LHCN-M2 (cell line): ENCODE measurements around the gene MED12. TPM values are rescaled to one million over a fixed set of nuclear protein-coding genes. Genes with fewer than 3 reads are reported as not detected.
"Not testable (repeated sequence)": the region's sequence is repeated elsewhere in the genome, so short reads cannot be mapped to it uniquely, and the experiment has no call there.

Experiments
- DNase-seq: peaks from one replicate; pipeline ENCODE4 v3.0.0-alpha.2; 2012; ENCODE audit warnings: low read depth
- total RNA-seq: library from RNA; depleted of rRNA; stranded (reverse); fragments of >200 nt; gene quantifications from 2 replicates; pipeline ENCODE4 v1.2.3, GENCODE V29; 2014

MED12 gene
- total RNA-seq, 1 experiment from 2014 or later = 21.3 TPM

DNA sequence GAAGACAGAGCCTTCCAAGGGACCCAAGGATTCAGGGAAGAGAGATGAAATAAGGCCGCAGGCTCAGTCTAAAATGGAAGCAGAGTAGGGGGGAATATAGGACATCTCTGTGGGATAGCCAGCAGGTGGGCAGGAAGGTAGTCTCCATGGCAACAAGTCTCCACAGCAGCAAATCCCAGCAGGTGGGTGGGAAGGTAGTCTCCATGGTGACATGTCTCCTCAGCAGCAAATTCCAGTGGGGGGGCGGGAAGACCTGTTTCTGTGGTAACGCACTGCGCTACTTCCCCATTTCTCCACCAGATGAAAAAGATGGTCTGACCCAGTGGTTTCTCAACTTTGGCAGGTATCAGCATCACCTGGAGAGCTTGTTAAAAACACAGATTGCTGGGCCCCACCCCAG, 44.6 kb downstream of the MED12 start:
- DNase-seq = no peak

DNA sequence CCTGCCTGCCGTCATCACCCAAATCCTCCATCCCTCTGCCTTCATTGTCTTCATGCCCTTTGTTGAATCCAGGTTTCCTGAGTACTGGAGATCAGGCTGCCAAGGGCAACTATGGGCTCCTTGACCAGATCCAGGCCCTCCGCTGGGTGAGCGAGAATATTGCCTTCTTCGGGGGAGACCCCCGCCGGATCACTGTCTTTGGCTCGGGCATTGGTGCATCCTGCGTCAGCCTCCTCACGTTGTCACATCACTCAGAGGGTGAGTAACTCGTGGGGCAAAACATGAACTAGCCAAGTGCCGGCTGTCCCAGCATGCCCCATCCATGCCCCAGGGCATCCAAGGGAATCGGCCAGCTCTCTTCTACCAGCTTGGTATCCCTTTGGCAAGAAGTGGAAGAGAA, 45.7 kb downstream of the MED12 start:
- DNase-seq = no peak

- DNase-seq = no peak
These were observed 48.1 kb downstream of the MED12 start for GRCh38 chrX:71166461-71166860.

- DNase-seq = no peak
These were observed 48.8 kb downstream of the MED12 start for GRCh38 chrX:71167031-71167781.

DNA sequence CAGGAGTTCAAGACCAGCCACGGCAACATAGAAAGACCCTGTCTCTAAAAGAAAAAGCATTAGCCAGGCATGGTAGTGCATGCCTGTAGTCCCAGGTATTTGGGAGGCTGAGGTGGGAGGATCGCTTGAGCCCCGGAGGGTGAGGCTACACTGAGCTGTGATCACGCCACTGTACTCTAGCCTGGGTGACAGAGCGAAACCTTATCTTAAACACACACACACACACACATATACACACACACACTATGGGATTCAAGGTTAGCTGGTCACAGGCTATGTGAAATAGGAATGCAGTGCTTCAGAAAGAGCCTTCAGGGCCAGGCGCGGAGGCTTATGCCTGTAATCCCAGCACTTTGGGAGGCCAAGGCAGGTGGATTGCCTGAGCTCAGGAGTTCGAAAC, 49.7 kb downstream of the MED12 start:
- no peak for DNase-seq

GRCh38 chrX:71169586-71169985, 51.2 kb downstream of the MED12 start:
- no peak for DNase-seq

GRCh38 chrX:71170660-71171059, 52.3 kb downstream of the MED12 start:
- DNase-seq = no peak

DNA sequence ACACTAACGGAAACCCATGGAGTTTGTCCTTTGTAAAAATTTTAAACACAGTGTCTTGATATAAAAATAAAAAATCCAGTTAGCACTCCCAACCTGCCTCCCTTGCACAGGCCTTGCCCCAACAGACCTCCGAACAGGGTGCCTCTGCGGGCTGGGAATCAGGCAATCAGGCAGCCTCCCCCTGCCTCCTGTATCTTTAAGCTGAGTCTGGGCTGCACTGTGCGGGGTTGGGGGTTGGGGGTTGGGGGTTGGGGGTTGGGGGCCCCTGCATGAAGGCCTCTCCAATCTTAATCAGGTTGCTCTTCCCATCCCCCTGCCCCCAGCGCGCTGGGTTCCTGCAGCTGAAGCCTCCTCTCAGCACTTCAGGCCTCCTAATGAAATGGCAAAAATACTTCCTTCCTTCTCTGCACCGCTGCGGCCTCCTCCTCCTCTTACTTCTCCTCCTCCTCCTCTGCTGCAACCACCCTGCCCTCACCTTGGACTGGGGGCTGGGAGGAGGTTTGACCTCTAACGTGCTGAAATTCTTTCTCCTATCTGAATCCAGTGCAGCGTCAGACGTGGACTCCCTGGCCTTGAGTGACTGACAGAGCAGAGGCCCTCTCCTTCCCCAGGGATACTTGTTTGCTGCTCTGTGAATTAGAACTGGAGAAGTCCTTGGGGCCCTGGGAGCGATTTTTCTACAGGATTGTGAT, 52.9 kb downstream of the MED12 start:
- no peak for DNase-seq

GRCh38 chrX:71173440-71173839, 55.0 kb downstream of the MED12 start:
- no peak for DNase-seq

DNA sequence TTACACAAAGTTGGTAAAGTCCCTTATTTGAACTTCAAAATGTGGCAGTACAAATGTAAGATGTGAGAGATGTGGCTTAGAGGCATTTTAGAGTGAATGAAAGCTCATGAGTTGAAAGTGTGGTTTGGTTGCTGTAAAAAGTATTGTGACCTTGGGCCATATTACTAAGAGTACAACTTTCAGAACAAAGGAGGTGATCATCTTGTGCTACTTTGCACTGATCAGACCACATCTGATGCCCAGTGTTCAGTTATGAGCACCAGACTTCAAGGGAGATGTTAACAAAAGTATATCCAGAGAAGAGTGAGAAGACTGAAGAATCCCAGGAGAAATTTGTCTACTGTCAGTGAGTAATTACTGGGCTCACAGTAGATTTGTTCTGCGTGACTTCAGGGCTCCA, 56.4 kb downstream of the MED12 start:
- no peak for DNase-seq

GRCh38 chrX:71175531-71175930, 57.1 kb downstream of the MED12 start:
- DNase-seq = no peak

GRCh38 chrX:71177327-71177726, 58.9 kb downstream of the MED12 start:
- DNase-seq = no peak

- DNase-seq = peak; percentile 51
These were observed 60.5 kb downstream of the MED12 start for GRCh38 chrX:71178908-71179307.

GRCh38 chrX:71180579-71181265, 62.3 kb downstream of the MED12 start:
- not testable (repeated sequence) for DNase-seq

- DNase-seq = peak; percentile 28
These were observed 63.1 kb downstream of the MED12 start for GRCh38 chrX:71181558-71181909.

DNA sequence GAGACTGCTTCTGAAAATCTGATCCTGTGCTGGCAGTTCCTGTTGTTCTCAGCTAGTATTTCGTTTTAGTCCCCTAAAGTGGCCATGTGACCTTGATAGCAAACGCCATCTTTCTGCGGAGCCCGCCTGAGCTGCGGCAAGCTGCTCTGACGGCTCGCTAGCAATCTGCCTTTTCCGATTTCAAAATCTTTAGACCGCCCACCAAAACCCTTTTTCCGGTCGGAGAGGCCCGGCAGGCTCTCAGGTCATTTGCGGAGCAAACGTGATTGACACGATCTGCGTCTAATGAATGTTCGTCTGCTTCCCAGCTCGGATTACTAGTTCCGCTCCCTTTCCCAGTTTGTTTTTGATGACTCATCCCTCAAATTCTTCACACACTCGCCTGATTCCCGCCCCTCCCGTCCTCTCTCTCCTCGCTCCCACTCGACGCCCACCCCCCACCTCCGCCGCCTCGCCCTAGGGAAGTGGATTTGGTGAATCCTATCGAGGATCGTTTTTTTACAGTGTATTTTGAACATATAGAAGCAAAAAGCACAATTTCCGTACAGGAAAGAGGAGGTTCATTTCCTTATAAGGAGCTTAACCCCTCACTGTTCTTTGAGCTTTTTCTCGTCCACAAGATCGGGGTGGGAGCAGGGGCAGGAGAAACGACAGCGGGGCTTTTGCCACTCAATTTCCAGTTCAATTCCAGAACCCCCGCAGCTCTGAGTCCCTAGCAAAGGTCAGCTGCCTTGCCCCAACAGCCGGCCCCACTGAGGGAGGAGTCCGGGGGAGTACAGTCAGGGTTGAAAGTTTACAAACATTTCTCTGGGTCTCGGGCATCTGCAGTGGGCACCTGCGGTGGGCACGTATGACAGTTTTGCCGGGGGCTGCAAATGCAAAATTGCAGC, 63.8 kb downstream of the MED12 start:
- peak; percentile 96 for DNase-seq

DNA sequence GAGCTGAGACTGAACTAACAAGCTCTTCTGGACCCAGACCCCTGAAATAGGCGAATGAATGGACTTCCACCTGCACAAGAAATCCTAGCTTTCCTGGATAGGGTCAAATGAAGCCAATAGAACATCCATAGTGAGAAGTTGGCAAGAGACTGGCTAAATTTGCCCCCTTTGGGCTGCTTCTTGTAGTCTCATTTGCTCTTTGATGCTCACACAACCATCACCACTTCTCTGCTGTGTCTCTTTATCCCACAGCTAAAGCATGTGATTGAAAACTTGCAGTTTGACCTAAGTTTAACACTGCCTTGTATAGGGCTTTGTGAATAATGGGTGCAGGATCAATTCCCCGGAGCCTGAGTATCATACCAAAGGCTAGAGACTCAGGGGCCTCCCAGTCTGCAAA, 64.5 kb downstream of the MED12 start:
- DNase-seq = no peak

GRCh38 chrX:71183341-71183740, 64.9 kb downstream of the MED12 start:
- DNase-seq = no peak

DNA sequence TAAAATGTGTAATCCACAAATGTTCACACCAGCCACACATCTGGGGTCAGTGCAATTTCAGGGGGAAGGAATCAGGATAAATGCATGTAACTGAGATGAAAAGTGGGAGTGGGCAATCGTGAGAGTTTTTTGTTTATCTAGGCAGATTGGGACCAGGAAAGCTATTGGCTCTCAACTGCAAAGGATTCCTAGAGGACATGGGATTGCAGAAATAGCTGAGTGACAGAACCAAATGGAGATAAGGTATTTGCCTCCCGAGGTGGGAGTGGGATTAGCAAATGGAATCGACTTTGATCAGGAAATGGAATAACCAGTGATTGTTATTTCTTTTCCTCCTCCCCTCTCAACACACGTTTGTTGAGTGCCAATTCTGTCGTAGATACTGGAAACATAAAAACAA, 65.7 kb downstream of the MED12 start:
- no peak for DNase-seq

DNA sequence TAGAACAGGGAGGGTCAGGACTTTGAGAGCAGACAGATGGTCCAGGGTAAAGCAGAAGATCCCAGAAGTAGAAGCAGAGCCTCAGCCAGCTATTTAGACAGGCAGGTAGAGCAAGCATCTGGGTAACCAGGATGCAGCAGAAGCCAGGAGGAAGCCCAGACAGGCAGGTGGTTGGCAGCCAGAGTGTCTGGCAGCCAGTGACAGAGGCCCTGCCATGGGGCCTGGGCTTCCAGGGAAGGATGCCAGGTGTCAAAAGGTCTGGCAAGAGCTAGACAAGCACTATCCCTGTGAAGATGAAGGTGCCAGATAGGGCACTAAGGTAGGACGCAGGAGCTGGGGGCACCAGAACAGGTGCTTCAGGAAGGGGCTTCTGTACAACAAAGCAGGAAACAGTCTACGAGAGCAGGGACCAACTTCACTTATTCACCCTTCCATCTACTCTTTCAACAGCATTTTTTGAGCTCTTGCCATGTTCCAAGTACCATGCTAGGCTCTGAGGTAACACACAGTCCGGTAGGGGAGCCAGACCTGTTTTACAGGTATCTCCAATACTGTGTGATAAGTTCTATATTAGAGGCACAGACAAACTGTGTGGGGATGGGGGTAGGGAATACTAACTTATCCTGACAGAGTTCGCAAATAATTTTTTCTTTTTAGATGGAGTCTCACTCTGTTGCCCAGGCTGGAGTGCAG, 66.6 kb downstream of the MED12 start:
- DNase-seq = no peak

- DNase-seq = no peak
These were observed 72.9 kb downstream of the MED12 start for GRCh38 chrX:71191248-71191647.
